ENCODE results near the gene HEPACAM. TPM values are rescaled to one million over a fixed set of nuclear protein-coding genes. Genes with fewer than 3 reads are reported as not detected.
A peak's percentile ranks its signal among the peaks of the same experiment; 100 is the strongest.

HEPACAM gene
- total RNA-seq, 4 donors from 2014 or later = 0.40 to 0.70 TPM; not detected in 2

GRCh38 chr11:124875943-124876817 lies 59.7 kb downstream of the HEPACAM start:
- Histone ChIP-seq H3K27me3 (peaks cover 13 to 30% (median 22%) of the 10 kb centered on the region in 3 donors), H3K9me3 (no peaks in the 10 kb centered on the region), H3K27ac (peak overlapping the region; percentile 72 to 88 (median 76)), H3K4me3 (peak overlapping the region; percentile 60 to 93 (median 64)), H3K36me3 (no peaks in the 10 kb centered on the region), H3K4me1 (peaks cover 0 to 13% of the 10 kb centered on the region in 2 donors)
- TF ChIP-seq POLR2A (IDR thresholded peaks at IDR 0.05) = peak; percentile 11 to 26
- peak; percentile 43 to 71 (median 62) for TF ChIP-seq CTCF (IDR thresholded peaks at IDR 0.05 in 4 of 5, conservative IDR thresholded peaks at IDR 0.05 in 1 of 5)
- intact Hi-C loops (cut with DNase I; ENCODE audit: low total_unique reads) = loop anchor here (2.0 to 5.0 kb wide), 2 partner anchors 23 to 76 kb away; partner anchors contain the start of gene CCDC15
- DNase-seq (peak; percentile 54 to 70), ATAC-seq (peak; percentile 91)
- in situ Hi-C loops (cut with MboI; ENCODE audit: low sequenced_read_pairs in 4 of 4) = no loop called here

GRCh38 chr11:124875401-124875800 lies 60.4 kb downstream of the HEPACAM start:
- Histone ChIP-seq H3K27me3 (peaks cover 19 to 36% (median 30%) of the 10 kb centered on the region in 3 donors), H3K4me1 (peaks cover 0 to 13% of the 10 kb centered on the region in 2 donors), H3K36me3 (no peaks in the 10 kb centered on the region), H3K4me3 (peak overlapping the region in 2 of 4 donors; percentile 60 to 65), H3K9me3 (no peaks in the 10 kb centered on the region), H3K27ac (no peak overlapping the region)
- DNase-seq = no peak
- in situ Hi-C loops (cut with MboI; ENCODE audit: low sequenced_read_pairs in 4 of 4) = no loop called here
- ATAC-seq = no peak
- intact Hi-C loops (cut with DNase I; ENCODE audit: low total_unique reads) = loop anchor here (5.0 kb wide), 1 partner anchor 77 kb away; the partner anchor contains the start of gene CCDC15
- TF ChIP-seq CTCF (IDR thresholded peaks at IDR 0.05 in 4 of 5, conservative IDR thresholded peaks at IDR 0.05 in 1 of 5) (no peak), POLR2A (IDR thresholded peaks at IDR 0.05) (no peak)

GRCh38 chr11:124874571-124875255 lies 61.1 kb downstream of the HEPACAM start:
- TF ChIP-seq CTCF (IDR thresholded peaks at IDR 0.05 in 4 of 5, conservative IDR thresholded peaks at IDR 0.05 in 1 of 5) (no peak), POLR2A (IDR thresholded peaks at IDR 0.05) (no peak)
- intact Hi-C loops (cut with DNase I; ENCODE audit: low total_unique reads) (loop anchor here (5.0 kb wide), 1 partner anchor 78 kb away; the partner anchor contains the start of gene CCDC15), in situ Hi-C loops (cut with MboI; ENCODE audit: low sequenced_read_pairs in 4 of 4) (no loop called here)
- Histone ChIP-seq H3K4me3 (no peak overlapping the region), H3K9me3 (no peaks in the 10 kb centered on the region), H3K27ac (no peak overlapping the region), H3K36me3 (no peaks in the 10 kb centered on the region), H3K4me1 (peaks cover 0 to 13% of the 10 kb centered on the region in 2 donors), H3K27me3 (peaks cover 26 to 39% (median 36%) of the 10 kb centered on the region in 3 donors)
- DNase-seq (no peak), ATAC-seq (no peak)

GRCh38 chr11:124873951-124874350 lies 61.9 kb downstream of the HEPACAM start:
- DNase-seq = no peak
- Histone ChIP-seq H3K27ac (no peak overlapping the region), H3K9me3 (no peaks in the 10 kb centered on the region), H3K4me3 (no peak overlapping the region), H3K36me3 (no peaks in the 10 kb centered on the region), H3K27me3 (peaks cover 33 to 45% (median 43%) of the 10 kb centered on the region in 3 donors), H3K4me1 (peaks cover 3 to 13% of the 10 kb centered on the region in 2 donors)
- intact Hi-C loops (cut with DNase I; ENCODE audit: low total_unique reads) (no loop called here), in situ Hi-C loops (cut with MboI; ENCODE audit: low sequenced_read_pairs in 4 of 4) (no loop called here)
- no peak for ATAC-seq
- no peak for TF ChIP-seq POLR2A (IDR thresholded peaks at IDR 0.05)
- no peak for TF ChIP-seq CTCF (IDR thresholded peaks at IDR 0.05 in 4 of 5, conservative IDR thresholded peaks at IDR 0.05 in 1 of 5)
